Mesothelial cell of epicardium (in vitro differentiated cells): ENCODE data around the gene C17orf107. TPM values are rescaled to one million over a fixed set of nuclear protein-coding genes. Genes with fewer than 3 reads are reported as not detected.

ENCODE experiments used
- DNase-seq, 2 experiments: peaks; one replicate each; pipeline ENCODE4 v3.0.0; 2021; ENCODE audit warnings: low spot score in 2 of 2; ENCODE audit not compliant: unreplicated experiment in 2 of 2
- H3K27ac Mint-ChIP-seq: 2 replicates; pipeline ENCODE4 v1.8.0; 2021; ENCODE audit warnings: mixed read lengths
- H3K27me3 Mint-ChIP-seq: 2 replicates; pipeline ENCODE4 v1.8.0; 2021; ENCODE audit warnings: low read depth, mixed read lengths
- H3K36me3 Mint-ChIP-seq: 2 replicates; pipeline ENCODE4 v1.8.0; 2021; ENCODE audit warnings: mixed read lengths
- H3K4me1 Mint-ChIP-seq: 2 replicates; pipeline ENCODE4 v1.8.0; 2021; ENCODE audit warnings: mixed read lengths
- H3K4me3 Mint-ChIP-seq: 2 replicates; pipeline ENCODE4 v1.8.0; 2021; ENCODE audit warnings: mild to moderate bottlenecking, moderate library complexity, mixed read lengths
- H3K9me3 Mint-ChIP-seq: 2 replicates; pipeline ENCODE4 v1.8.0; 2021; ENCODE audit warnings: mixed read lengths
- CTCF ChIP-seq: fragments of 200-600 bp; sonication (generic); IDR thresholded peaks from one replicate; pipeline ENCODE4 v1.5.0; 2021; ENCODE audit warnings: antibody characterized with exemption; ENCODE audit not compliant: unreplicated experiment
- total RNA-seq: library from RNA; stranded (reverse); gene quantifications from 3 replicates; pipeline ENCODE4 v1.2.1, GENCODE V29; 2021

Gene C17orf107
- total RNA-seq, 1 donor from 2014 or later: 8.6 TPM

GRCh38 chr17:4938688-4939545 lies 39.6 kb downstream of the C17orf107 start:
- Mint-ChIP-seq H3K4me3 (peak overlapping the region; percentile 87), H3K27me3 (no peaks in the 10 kb centered on the region), H3K27ac (peak overlapping the region; percentile 91), H3K9me3 (no peaks in the 10 kb centered on the region), H3K4me1 (peaks cover 34% of the 10 kb centered on the region), H3K36me3 (peaks cover 2% of the 10 kb centered on the region)
- no peak for DNase-seq
- no peak for TF ChIP-seq CTCF

- H3K27me3 Mint-ChIP-seq: no peaks in the 10 kb centered on the region
- H3K27ac Mint-ChIP-seq: peak overlapping the region; percentile 91
- no peak for TF ChIP-seq CTCF
- H3K4me3 Mint-ChIP-seq: peak overlapping the region; percentile 87
- H3K4me1 Mint-ChIP-seq: peaks cover 29% of the 10 kb centered on the region
- no peaks in the 10 kb centered on the region for H3K9me3 Mint-ChIP-seq
- DNase-seq: no peak
- peaks cover 2% of the 10 kb centered on the region for H3K36me3 Mint-ChIP-seq
Measured at GRCh38 chr17:4939546-4939795, 40.1 kb downstream of the C17orf107 start.

GRCh38 chr17:4939796-4940554 lies 40.6 kb downstream of the C17orf107 start, which contains the start of the genes RNF167 and SLC25A11:
Gene RNF167 (plus strand): TSS chr17:4940268. CDS start chr17:4940910, 642 bp downstream.
Gene SLC25A11 (minus strand): TSS chr17:4940046. CDS start chr17:4939910, 136 bp downstream.
- Mint-ChIP-seq H3K27ac (peak within 1 kb of the TSS; percentile 99), H3K4me3 (peak within 1 kb of the TSS; percentile 87), H3K36me3 (peaks cover 2% of the 10 kb centered on the region), H3K4me1 (peaks cover 29% of the 10 kb centered on the region), H3K27me3 (no peaks in the 10 kb centered on the region), H3K9me3 (no peaks in the 10 kb centered on the region)
- DNase-seq: peak; percentile 89 to 92
- no peak for TF ChIP-seq CTCF

- H3K4me1 Mint-ChIP-seq: peaks cover 36% of the 10 kb centered on the region
- peaks cover 10% of the 10 kb centered on the region for H3K36me3 Mint-ChIP-seq
- H3K27me3 Mint-ChIP-seq: no peaks in the 10 kb centered on the region
- TF ChIP-seq CTCF: no peak
- H3K27ac Mint-ChIP-seq: peak overlapping the region; percentile 99
- peak overlapping the region; percentile 87 for H3K4me3 Mint-ChIP-seq
- DNase-seq: peak in 1 of 2 experiments; percentile 43
- no peaks in the 10 kb centered on the region for H3K9me3 Mint-ChIP-seq
Measured at GRCh38 chr17:4940555-4941318, 41.4 kb downstream of the C17orf107 start.

DNA sequence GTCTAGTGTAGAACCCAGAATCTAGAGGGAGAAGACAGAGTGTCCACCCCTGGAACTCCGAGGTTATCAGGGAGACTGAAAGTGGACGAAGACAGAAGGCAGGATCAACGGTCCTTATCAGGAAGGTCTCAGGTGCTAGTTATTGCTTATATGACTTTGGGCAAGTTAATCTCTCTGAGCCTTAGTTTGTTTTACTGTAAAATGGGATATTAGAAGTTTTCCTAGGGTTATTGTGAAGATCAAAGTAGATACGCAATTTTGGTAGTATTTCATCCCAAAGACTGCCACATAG lies 41.9 kb downstream of the C17orf107 start:
- Mint-ChIP-seq H3K27ac (peak overlapping the region; percentile 99), H3K27me3 (no peaks in the 10 kb centered on the region), H3K4me1 (peaks cover 39% of the 10 kb centered on the region), H3K4me3 (peak overlapping the region; percentile 87), H3K36me3 (peaks cover 8% of the 10 kb centered on the region), H3K9me3 (no peaks in the 10 kb centered on the region)
- TF ChIP-seq CTCF: no peak
- no peak for DNase-seq
